NK-92 (cell line): ENCODE data around the gene SLC25A48.
"Not testable (repeated sequence)": the region's sequence is repeated elsewhere in the genome, so short reads cannot be mapped to it uniquely, and the experiment has no call there.

Experiments used
- DNase-seq: peaks from one replicate; lab custom pipeline; 2025; ENCODE audit not compliant: unreplicated experiment; lab: John Stamatoyannopoulos, UW

SLC25A48 gene

GRCh38 chr5:135857630-135858311 lies 23.3 kb downstream of the SLC25A48 start:
- no peak for DNase-seq

GRCh38 chr5:135859186-135859585 lies 24.7 kb downstream of the SLC25A48 start:
- not testable (repeated sequence) for DNase-seq

GRCh38 chr5:135859641-135860040 lies 25.2 kb downstream of the SLC25A48 start:
- DNase-seq = no peak

GRCh38 chr5:135861641-135862040 lies 27.2 kb downstream of the SLC25A48 start:
- DNase-seq = no peak

GRCh38 chr5:135862086-135862485 lies 27.6 kb downstream of the SLC25A48 start:
- DNase-seq = no peak

- no peak for DNase-seq
Observed at GRCh38 chr5:135862744-135863143, 28.3 kb downstream of the SLC25A48 start.

- DNase-seq = no peak
Observed at GRCh38 chr5:135864503-135865435, 30.3 kb downstream of the SLC25A48 start.

GRCh38 chr5:135866016-135866415 lies 31.6 kb downstream of the SLC25A48 start:
- DNase-seq = no peak

- DNase-seq = no peak
Observed at GRCh38 chr5:135867599-135867998, 33.1 kb downstream of the SLC25A48 start.

GRCh38 chr5:135868681-135869080 lies 34.2 kb downstream of the SLC25A48 start:
- no peak for DNase-seq

GRCh38 chr5:135869276-135869675 lies 34.8 kb downstream of the SLC25A48 start:
- DNase-seq = no peak

GRCh38 chr5:135869935-135870334 lies 35.5 kb downstream of the SLC25A48 start:
- DNase-seq = no peak

- DNase-seq = no peak
Observed at GRCh38 chr5:135871268-135871915, 36.9 kb downstream of the SLC25A48 start.

GRCh38 chr5:135873831-135874230 lies 39.4 kb downstream of the SLC25A48 start:
- no peak for DNase-seq

- no peak for DNase-seq
Observed at GRCh38 chr5:135874461-135874860, 40.0 kb downstream of the SLC25A48 start.

- DNase-seq = no peak
Observed at GRCh38 chr5:135875567-135875966, 41.1 kb downstream of the SLC25A48 start.

- no peak for DNase-seq
Observed at GRCh38 chr5:135876146-135876545, 41.7 kb downstream of the SLC25A48 start.

- DNase-seq = no peak
Observed at GRCh38 chr5:135877570-135878155, 43.2 kb downstream of the SLC25A48 start.

GRCh38 chr5:135878156-135878620 lies 43.7 kb downstream of the SLC25A48 start:
- no peak for DNase-seq

GRCh38 chr5:135879591-135879990 lies 45.1 kb downstream of the SLC25A48 start:
- DNase-seq = no peak

- no peak for DNase-seq
Observed at GRCh38 chr5:135880278-135880677, 45.8 kb downstream of the SLC25A48 start.
